K562 treated with DMSO at 1 percent for 48 hours (cell line): ENCODE results near the gene EML5. TPM values are rescaled to one million over a fixed set of nuclear protein-coding genes. Genes with fewer than 3 reads are reported as not detected.

Source experiments
- total RNA-seq: library from RNA; unstranded; fragments of 300-600 nt; gene quantifications from 2 replicates; pipeline ENCODE4 v1.2.3, GENCODE V29; 2022; ENCODE audit warnings: low replicate concordance; ENCODE audit errors: extremely low read depth

EML5 gene
- not detected in 2 replicates for total RNA-seq

DNA sequence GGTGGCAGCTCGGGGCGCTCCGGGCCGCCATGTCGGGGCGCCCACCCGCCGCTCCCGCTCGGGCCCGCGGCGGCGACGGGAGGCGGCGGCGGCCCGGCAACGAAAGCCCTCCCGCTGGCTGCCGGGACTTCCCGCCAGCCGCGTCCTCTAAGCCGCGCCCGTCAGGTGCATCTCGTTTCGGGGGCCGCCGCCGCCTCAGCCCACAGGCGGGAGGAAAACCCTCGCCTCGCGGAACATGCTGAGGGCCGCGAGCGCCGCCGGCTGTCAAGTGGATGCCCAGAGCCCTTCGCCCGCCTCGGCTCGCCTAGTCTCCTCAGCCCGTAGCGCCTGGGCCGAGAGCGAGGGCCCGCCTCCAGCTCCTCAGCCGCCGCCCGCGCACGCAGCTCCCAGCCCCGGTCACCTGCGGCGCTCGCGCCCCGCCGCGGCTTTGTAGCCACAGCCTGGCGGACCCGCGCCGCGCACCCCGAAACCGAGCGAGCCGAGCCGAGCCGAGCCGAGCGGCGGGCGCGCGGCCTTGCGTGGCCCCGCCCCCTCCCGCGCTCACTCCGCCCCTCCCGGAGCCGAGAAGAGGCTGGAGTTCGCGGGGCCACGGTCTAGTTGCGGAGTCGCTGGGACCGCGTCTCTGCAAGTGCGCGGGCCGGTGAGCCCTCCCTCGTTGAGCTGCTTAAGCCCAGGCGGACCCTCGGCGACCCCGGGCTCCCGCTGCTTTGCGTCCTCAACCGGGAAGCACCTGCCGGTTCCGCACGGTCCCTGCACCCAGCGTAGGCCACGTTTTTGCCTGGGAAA lies at the start of gene EML5:
EML5 (minus strand) TSS at position 481 of the 786 bp plus-strand sequence; CDS start at position 31, 450 bp downstream.

DNA sequence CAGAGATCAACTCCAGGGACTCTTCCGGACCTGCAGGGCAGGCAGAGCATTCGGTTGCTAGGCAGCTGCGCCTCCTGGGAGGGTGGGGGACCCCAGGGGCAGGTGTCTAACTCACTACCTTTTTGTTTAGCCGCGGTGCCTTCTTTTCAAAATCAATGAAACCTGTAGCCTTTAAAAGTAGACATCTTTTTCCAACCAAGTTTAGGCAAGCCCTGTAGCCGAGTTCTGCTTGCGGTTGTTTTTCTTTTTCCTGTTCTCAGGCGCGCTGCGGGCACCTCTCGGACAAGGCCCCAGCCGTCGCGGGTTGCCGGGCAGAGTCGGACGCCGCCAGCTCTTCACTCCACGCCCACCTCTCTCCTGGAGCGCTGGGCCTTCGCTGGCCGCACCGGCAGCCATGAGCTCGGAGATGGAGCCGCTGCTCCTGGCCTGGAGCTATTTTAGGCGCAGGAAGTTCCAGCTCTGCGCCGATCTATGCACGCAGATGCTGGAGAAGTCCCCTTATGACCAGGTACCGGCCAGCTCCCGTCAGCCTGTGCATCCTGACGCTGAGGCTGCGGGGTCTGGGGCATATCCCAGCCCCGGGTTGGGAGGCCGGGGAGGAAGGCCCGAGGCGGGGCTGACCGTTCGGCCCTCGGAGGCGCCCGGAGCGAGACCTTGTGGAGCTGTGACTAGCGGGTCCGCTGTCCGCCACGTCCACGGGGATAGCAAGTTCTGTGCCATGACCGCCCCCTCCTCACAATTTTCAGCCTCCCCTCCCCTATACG lies 31.7 kb upstream of the EML5 start, which contains the start of gene TTC8:
TTC8 (plus strand) TSS at position 338 of the 764 bp plus-strand sequence; CDS start at position 395, 57 bp downstream.

DNA sequence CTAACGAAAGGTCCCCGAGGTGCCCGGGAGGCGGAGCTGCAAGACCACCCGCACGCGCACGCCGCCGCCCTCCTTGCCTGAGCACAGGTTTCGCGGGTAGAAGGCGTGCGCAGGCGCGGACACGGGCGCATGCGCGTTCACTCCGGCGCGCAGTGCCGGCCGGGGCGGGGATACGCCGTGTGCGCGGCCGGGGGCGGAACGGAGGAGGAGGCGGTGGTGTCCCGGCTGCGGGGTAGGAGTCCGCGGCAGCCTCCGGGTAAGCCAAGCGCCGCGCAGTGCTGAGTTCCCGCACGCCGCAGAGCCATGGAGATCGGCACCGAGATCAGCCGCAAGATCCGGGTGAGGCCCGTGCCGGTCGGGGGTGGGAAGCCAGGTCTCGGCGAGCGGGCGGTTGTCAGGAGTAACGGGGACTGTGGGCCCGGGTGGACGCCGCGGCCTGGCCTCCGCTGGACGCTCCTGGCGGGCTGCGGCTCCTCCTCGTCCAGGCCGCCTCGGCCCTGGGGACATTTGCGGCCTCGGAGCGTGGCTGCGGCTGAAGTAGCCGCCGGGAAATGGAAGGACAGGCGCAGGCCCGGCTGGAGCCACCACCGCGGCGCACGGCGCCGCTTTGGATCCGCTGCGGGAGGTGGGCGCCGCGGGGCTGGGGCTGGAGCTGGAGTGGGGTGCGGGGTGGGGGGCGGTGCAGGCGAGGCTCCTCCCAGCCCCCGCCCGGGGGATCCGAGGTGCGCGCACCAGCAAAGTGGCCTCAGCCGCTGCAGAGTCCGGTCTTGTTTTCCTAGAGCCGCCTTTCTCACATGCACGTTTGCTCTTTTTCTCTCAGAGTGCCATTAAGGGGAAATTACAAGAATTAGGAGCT lies 229.7 kb downstream of the EML5 start, which contains the start of gene ZC3H14:
ZC3H14 (plus strand) TSS at position 207 of the 856 bp plus-strand sequence; CDS start at position 304, 97 bp downstream.

Other genes starting within 250 kb of the EML5 start
- gene PTPN21, start 237.9 kb downstream of the EML5 start, total RNA-seq, result not detected in 2 replicates
- gene ZC3H14, start 229.9 kb downstream of the EML5 start, total RNA-seq, result not detected in 2 replicates
- gene TTC8, start 31.7 kb upstream of the EML5 start, total RNA-seq, result not detected in 2 replicates